Measurements from ENCODE around the gene ZNF124. TPM values are rescaled to one million over a fixed set of nuclear protein-coding genes. Genes with fewer than 3 reads are reported as not detected.

The ZNF124 gene
- total and polyA plus RNA-seq, 2 of the 13 experiments (the other 11 are each of a cell fraction or from before 2014, with no cell fraction given) = 9.7 to 134 TPM

DNA sequence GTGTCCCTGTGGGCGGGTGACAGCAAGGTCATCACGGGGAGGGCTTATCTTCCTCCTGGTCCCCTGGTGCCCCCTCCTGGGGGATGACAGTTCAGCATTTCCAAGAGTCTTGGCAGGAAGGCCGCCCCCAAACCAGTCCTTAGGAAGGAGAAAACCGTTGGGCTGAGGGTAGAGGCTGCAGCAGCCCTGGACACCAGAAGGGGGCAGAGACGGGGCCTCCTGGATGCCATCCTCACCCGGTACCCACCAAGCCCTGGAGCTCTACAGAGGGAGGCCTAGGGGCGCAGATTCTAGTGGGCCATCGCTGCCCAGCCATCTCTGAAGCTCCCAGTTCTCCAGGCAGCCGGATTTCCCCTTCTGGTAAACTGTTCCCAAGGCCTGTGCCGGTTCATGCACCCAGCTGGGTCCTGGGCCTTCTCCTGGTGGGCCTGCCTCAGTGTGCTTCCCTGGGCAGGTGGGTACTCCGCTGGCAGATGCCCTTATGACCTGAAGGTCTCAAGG lies 52.8 kb downstream of the ZNF124 start (continued):
- no peak for TF ChIP-seq ZKSCAN1 (IDR thresholded peaks at IDR 0.05; ENCODE audit: low read length)
- peak; percentile 82 for TF ChIP-seq HNRNPL (IDR thresholded peaks at IDR 0.05; ENCODE audit: low read depth, low read length)
- peak; percentile 73 for TF ChIP-seq RARA (CRISPR knock-in tag; IDR thresholded peaks at IDR 0.05)
- TF ChIP-seq RAD21 (CRISPR knock-in tag; IDR thresholded peaks at IDR 0.05) = peak; percentile 70
- no peak for TF ChIP-seq DRAP1 (CRISPR knock-in tag; IDR thresholded peaks at IDR 0.05)
- TF ChIP-seq ESRRA (CRISPR knock-in tag; IDR thresholded peaks at IDR 0.05; ENCODE audit: low read depth) = peak; percentile 72
- TF ChIP-seq SALL1 (CRISPR knock-in tag; IDR thresholded peaks at IDR 0.05) = peak; percentile 53; the same call in 1 of the 2 replicates
- TF ChIP-seq, protein P1, sequence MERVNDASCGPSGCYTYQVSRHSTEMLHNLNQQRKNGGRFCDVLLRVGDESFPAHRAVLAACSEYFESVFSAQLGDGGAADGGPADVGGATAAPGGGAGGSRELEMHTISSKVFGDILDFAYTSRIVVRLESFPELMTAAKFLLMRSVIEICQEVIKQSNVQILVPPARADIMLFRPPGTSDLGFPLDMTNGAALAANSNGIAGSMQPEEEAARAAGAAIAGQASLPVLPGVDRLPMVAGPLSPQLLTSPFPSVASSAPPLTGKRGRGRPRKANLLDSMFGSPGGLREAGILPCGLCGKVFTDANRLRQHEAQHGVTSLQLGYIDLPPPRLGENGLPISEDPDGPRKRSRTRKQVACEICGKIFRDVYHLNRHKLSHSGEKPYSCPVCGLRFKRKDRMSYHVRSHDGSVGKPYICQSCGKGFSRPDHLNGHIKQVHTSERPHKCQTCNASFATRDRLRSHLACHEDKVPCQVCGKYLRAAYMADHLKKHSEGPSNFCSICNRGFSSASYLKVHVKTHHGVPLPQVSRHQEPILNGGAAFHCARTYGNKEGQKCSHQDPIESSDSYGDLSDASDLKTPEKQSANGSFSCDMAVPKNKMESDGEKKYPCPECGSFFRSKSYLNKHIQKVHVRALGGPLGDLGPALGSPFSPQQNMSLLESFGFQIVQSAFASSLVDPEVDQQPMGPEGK (CRISPR knock-in tag; IDR thresholded peaks at IDR 0.05) = peak; percentile 61
- TF ChIP-seq NR2C2 (CRISPR knock-in tag; IDR thresholded peaks at IDR 0.05; ENCODE audit: borderline replicate concordance) = peak; percentile 46; the same call in 1 of the 2 replicates
- peak; percentile 74 for TF ChIP-seq SAP130 (CRISPR knock-in tag; IDR thresholded peaks at IDR 0.05; ENCODE audit: low read depth)
- TF ChIP-seq HIC2 (CRISPR knock-in tag; IDR thresholded peaks at IDR 0.05; ENCODE audit: low read depth) = no peak
- TF ChIP-seq ARID4A (CRISPR knock-in tag; IDR thresholded peaks at IDR 0.05; ENCODE audit: borderline replicate concordance) = peak; percentile 50; the same call in 1 of the 2 replicates
- TF ChIP-seq SP5 (CRISPR knock-in tag; IDR thresholded peaks at IDR 0.05; ENCODE audit: borderline replicate concordance, low read depth) = peak; percentile 58; the same call in 1 of the 2 replicates
- TF ChIP-seq ZMYM4 (CRISPR knock-in tag; IDR thresholded peaks at IDR 0.05) = peak; percentile 72
- TF ChIP-seq EEA1 (CRISPR knock-in tag; IDR thresholded peaks at IDR 0.05; ENCODE audit: borderline replicate concordance) = no peak
- peak; percentile 36; the same call in 1 of the 2 replicates for TF ChIP-seq NR2F6 (IDR thresholded peaks at IDR 0.05)
- TF ChIP-seq NR2F6 (CRISPR knock-in tag; IDR thresholded peaks at IDR 0.05) = peak; percentile 58; the same call in 1 of the 2 replicates
- TF ChIP-seq TEAD3 (CRISPR knock-in tag; optimal IDR thresholded peaks at IDR 0.05; ENCODE audit: borderline replicate concordance) = peak; percentile 15
- no peak for TF ChIP-seq SP1 (IDR thresholded peaks at IDR 0.05)
- TF ChIP-seq SP1 (CRISPR knock-in tag; IDR thresholded peaks at IDR 0.05) = peak; percentile 56
- peak; percentile 52; the same call in 1 of the 2 replicates for TF ChIP-seq SMC3 (IDR thresholded peaks at IDR 0.05; ENCODE audit: low read length)

All from HepG2 (cell line).